ENCODE data around the gene SYTL5. TPM values are rescaled to one million over a fixed set of nuclear protein-coding genes. Genes with fewer than 3 reads are reported as not detected.

Gene SYTL5
- total and polyA plus RNA-seq, 5 donors = 0.06 to 0.39 (median 0.13) TPM; not detected in 1

DNA sequence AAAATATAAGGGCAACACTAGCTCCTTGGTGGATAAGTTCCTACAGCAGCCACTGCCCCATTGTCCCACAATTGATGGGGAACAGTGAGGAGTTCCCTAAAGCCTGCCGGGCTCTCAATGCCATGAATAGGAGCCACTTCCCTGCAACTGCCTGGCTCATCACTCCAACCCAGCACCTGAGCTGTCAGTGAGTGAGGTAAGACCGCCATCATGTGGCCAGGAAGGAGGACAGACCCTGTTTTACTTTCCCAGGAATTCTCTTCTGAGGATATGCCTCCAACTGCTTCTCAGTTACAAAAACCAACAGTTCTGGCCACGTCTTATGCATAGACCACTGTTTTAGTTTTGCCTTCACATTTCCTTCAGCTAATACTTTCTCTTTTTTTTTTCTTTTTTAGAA is 168.8 kb downstream of the SYTL5 start:
- WGBS = 53% methylated on average over 3 of the region's 3 CpGs
- intact Hi-C loops (cut with DNase I) = loop anchor here in 1 of 4 donors (10.0 kb wide), 1 partner anchor 250 kb away; no protein-coding TSS in a partner anchor
- Histone ChIP-seq H3K9me3 (ENCODE audit: control insufficient read depth, low read length) (no peaks in the 10 kb centered on the region), H3K27ac (ENCODE audit: low read length) (no peak overlapping the region), H3K27me3 (ENCODE audit: control insufficient read depth, insufficient read depth) (no peaks in the 10 kb centered on the region), H3K4me1 (ENCODE audit: control insufficient read depth, insufficient read depth, low read length) (no peaks in the 10 kb centered on the region), H3K4me3 (ENCODE audit: low read length) (no peak overlapping the region)
- ATAC-seq (peak in 1 of 2 donors; percentile 35), DNase-seq (no peak)

DNA sequence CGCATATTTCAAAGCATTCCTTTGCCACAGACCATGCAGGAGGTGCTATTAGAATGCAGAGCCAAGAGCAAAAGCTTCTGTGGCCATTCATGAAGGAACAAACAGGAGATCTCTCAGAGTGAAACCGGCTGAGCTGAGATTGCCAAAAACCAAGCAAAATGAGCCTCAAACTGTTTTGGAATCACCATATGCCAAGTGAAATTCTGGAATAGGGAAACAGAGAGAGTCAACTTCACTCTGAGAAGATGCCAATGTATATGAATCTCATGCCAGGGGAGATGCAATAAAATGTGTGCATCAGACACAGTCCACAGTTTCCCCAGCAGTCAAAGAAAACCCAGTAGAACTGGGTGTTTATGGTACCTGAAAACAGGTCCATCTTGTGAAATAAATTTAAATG is 172.0 kb downstream of the SYTL5 start:
- Histone ChIP-seq H3K27ac (ENCODE audit: low read length) (no peak overlapping the region), H3K4me3 (ENCODE audit: low read length) (no peak overlapping the region), H3K9me3 (ENCODE audit: control insufficient read depth, low read length) (no peaks in the 10 kb centered on the region), H3K4me1 (ENCODE audit: control insufficient read depth, insufficient read depth, low read length) (no peaks in the 10 kb centered on the region), H3K27me3 (ENCODE audit: control insufficient read depth, insufficient read depth) (no peaks in the 10 kb centered on the region)
- DNase-seq (no peak), ATAC-seq (no peak)
- WGBS = 55% methylated on average over 2 of the region's 2 CpGs
- intact Hi-C loops (cut with DNase I) = loop anchor here in 1 of 4 donors (10.0 kb wide), 1 partner anchor 254 kb away; no protein-coding TSS in a partner anchor

Small RNAs within 50 kb of the gene (microRNA-seq; reads per million reads assigned to microRNA genes)
- 0 reads per million in 2 donors for gene MIR548AJ2

Other genes with a start within 250 kb of the SYTL5 start
- 10 to 100 TPM; 21.9 to 42.1 (median 33.8) TPM for gene CYBB, start 226.5 kb upstream of the SYTL5 start, total RNA-seq
- gene CYBB, start 226.5 kb upstream of the SYTL5 start, polyA plus RNA-seq = 2.2 TPM
- gene DYNLT3, start 159.0 kb upstream of the SYTL5 start, total RNA-seq = 10 to 100 TPM; 19.9 to 33.9 (median 22.7) TPM
- 20.5 TPM for gene DYNLT3, start 159.0 kb upstream of the SYTL5 start, polyA plus RNA-seq
- gene SRPX, start 214.3 kb downstream of the SYTL5 start, total RNA-seq = 100 to 1,000 TPM in 2 of 4 donors, 10 to 100 TPM in 2; 80.2 to 146 (median 98.8) TPM
- 143 TPM for gene SRPX, start 214.3 kb downstream of the SYTL5 start, polyA plus RNA-seq